ENCODE measurements around the gene SLC7A6. TPM values are rescaled to one million over a fixed set of nuclear protein-coding genes. Genes with fewer than 3 reads are reported as not detected.
A peak's percentile ranks its signal among the peaks of the same experiment; 100 is the strongest.

Gene SLC7A6
- total and polyA plus RNA-seq, 10 of the 15 experiments (the other 5 are each of a cell fraction or from before 2014, with no cell fraction given), result 8.2 to 60.4 (median 28.6) TPM

DNA sequence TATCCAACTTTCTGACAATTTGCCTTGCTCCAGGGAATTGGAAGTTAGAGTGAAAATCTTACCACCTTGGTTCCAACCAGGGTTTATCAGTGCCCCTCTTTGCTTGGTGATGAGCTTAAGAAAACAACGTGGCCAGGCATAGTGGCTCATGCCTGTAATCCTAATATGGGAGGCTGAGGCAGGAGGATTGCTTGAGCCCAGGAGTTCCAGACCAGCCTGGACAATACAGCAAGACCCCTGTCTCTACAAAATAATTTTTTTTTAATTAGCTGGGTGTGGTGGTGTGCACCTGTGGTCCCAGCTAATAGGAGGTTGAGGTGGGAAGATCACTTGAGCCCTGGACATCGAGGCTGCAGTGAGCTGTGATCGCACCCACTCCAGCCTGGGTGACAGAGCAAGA is 21.4 kb downstream of the SLC7A6 start:
- Histone ChIP-seq H3K36me3 (ENCODE audit: control insufficient read depth in 2 of 2, insufficient read depth in 2 of 2, low read length in 1 of 2) (peaks cover 12 to 16% of the 10 kb centered on the region in 2 experiments; a peak in 3 of 4 replicates), H3K9me3 (replicated peaks; ENCODE audit: control insufficient read depth, insufficient read depth, low read length) (no peaks in the 10 kb centered on the region), H3K4me2 (ENCODE audit: control insufficient read depth, insufficient read depth) (peak overlapping the region; percentile 77), H3K9ac (ENCODE audit: control insufficient read depth, insufficient read depth, low read length) (peak overlapping the region; percentile 7; the same call in 1 of the 2 replicates), H3K4me3 (peak overlapping the region; percentile 23; the same call in 1 of the 2 replicates), H3K27ac (ENCODE audit: control insufficient read depth, insufficient read depth) (peak overlapping the region; percentile 91), H3K4me1 (ENCODE audit: control insufficient read depth, insufficient read depth, low read length) (peaks cover 86% of the 10 kb centered on the region), H4K20me1 (ENCODE audit: control insufficient read depth, insufficient read depth) (no peaks in the 10 kb centered on the region), H3K27me3 (replicated peaks in 1 of 2; ENCODE audit: control insufficient read depth in 2 of 2, insufficient read depth in 2 of 2, low read length in 1 of 2) (no peaks in the 10 kb centered on the region), H3K79me2 (ENCODE audit: control insufficient read depth, insufficient read depth, low read length) (peaks cover 57% of the 10 kb centered on the region), H2AFZ (ENCODE audit: control insufficient read depth, low read depth, low read length) (no peak overlapping the region)
- SMC1A ChIA-PET (ENCODE audit: uncharacterized antibody, unreplicated experiment), result interaction anchor here (0.7 to 16.5 kb wide), 12 partner anchors 14 to 167 kb away, joined by 3 to 253 read pairs (median 5); partner anchors contain the start of genes PRMT7, SLC7A6 and SLC7A6OS
- DNase-seq (ENCODE audit: low read depth, low spot score), result no peak
- 96% methylated on average over 3 of the region's 3 CpGs for WGBS (ENCODE audit: insufficient coverage, insufficient replicate concordance, low lambda C conversion rate, missing lambda C conversion rate)
- TF ChIP-seq CEBPB (IDR thresholded peaks at IDR 0.05; ENCODE audit: borderline replicate concordance in 1 of 2, low read depth in 2 of 2, low read length in 2 of 2) (no peak), ATF7 (IDR thresholded peaks at IDR 0.05; ENCODE audit: low read depth) (no peak), EED (IDR thresholded peaks at IDR 0.05; ENCODE audit: low read depth) (no peak), TBL1XR1 (IDR thresholded peaks at IDR 0.05; ENCODE audit: low read depth, low read length) (no peak), IRF4 (IDR thresholded peaks at IDR 0.05; ENCODE audit: low read depth, low read length) (no peak), ZNF24 (IDR thresholded peaks at IDR 0.05) (no peak), NRF1 (conservative IDR thresholded peaks at IDR 0.05; ENCODE audit: low read depth, low read length) (no peak)
- TF ChIP-seq, protein P1, sequence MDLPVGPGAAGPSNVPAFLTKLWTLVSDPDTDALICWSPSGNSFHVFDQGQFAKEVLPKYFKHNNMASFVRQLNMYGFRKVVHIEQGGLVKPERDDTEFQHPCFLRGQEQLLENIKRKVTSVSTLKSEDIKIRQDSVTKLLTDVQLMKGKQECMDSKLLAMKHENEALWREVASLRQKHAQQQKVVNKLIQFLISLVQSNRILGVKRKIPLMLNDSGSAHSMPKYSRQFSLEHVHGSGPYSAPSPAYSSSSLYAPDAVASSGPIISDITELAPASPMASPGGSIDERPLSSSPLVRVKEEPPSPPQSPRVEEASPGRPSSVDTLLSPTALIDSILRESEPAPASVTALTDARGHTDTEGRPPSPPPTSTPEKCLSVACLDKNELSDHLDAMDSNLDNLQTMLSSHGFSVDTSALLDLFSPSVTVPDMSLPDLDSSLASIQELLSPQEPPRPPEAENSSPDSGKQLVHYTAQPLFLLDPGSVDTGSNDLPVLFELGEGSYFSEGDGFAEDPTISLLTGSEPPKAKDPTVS (IDR thresholded peaks at IDR 0.05; ENCODE audit: low read depth, low read length), result no peak
- TF ChIP-seq, protein P2, sequence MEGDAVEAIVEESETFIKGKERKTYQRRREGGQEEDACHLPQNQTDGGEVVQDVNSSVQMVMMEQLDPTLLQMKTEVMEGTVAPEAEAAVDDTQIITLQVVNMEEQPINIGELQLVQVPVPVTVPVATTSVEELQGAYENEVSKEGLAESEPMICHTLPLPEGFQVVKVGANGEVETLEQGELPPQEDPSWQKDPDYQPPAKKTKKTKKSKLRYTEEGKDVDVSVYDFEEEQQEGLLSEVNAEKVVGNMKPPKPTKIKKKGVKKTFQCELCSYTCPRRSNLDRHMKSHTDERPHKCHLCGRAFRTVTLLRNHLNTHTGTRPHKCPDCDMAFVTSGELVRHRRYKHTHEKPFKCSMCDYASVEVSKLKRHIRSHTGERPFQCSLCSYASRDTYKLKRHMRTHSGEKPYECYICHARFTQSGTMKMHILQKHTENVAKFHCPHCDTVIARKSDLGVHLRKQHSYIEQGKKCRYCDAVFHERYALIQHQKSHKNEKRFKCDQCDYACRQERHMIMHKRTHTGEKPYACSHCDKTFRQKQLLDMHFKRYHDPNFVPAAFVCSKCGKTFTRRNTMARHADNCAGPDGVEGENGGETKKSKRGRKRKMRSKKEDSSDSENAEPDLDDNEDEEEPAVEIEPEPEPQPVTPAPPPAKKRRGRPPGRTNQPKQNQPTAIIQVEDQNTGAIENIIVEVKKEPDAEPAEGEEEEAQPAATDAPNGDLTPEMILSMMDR (IDR thresholded peaks at IDR 0.05 in 2 of 3, conservative IDR thresholded peaks at IDR 0.05 in 1 of 3; ENCODE audit: control insufficient read depth in 2 of 3, extremely low read depth in 1 of 3, insufficient read depth in 1 of 3, low read depth in 3 of 3, low read length in 3 of 3), result no peak
- RAD21 ChIA-PET (ENCODE audit: unreplicated experiment), result interaction anchor here (0.8 to 4.8 kb wide), 11 partner anchors 10 to 184 kb away, joined by 3 to 97 read pairs (median 7); partner anchors contain the start of genes PRMT7, SLC7A6 and SLC7A6OS
- intact Hi-C loops (cut with micrococcal nuclease; ENCODE audit: unreplicated experiment) (no loop called here), in situ Hi-C loops (cut with MboI) (no loop called here)
- BruUV-seq (replicated peaks), result no TSS peak
- ATAC-seq, result no peak
- no peak for FAIRE-seq
- CTCF ChIA-PET, result interaction anchor here (1.0 to 5.2 kb wide), 8 partner anchors 9 to 42 kb away, joined by 3 to 126 read pairs (median 12); partner anchors contain the start of genes PRMT7, SLC7A6 and SLC7A6OS
- POLR2A ChIA-PET, result interaction anchor here (0.5 to 11.1 kb wide), 19 partner anchors 9 to 674 kb away, joined by 3 to 177 read pairs (median 4); partner anchors contain the start of genes NFATC3, PRMT7, SLC7A6 and SLC7A6OS

Measured in GM12878 (cell line).